HEK293 (cell line): ENCODE measurements around the gene KDM4C.

Experiments used
- CTCF ChIA-PET: fragments of 350-600 bp; formaldehyde crosslinking; extraction: SDS; loops from one replicate; lab custom pipeline; 2021; ENCODE audit warnings: antibody characterized with exemption; lab: Yijun Ruan, JAX
- POLR2A ChIA-PET: fragments of 300-600 bp; formaldehyde crosslinking; extraction: SDS; loops from one replicate; lab custom pipeline; 2020; ENCODE audit warnings: antibody characterized with exemption, inconsistent platforms; lab: Yijun Ruan, JAX
- H3K27ac ChIP-seq: fragments of 200-500 bp; sonication (Bioruptor generic); 2 replicates; pipeline ENCODE4 v1.5.1; 2014; ENCODE audit warnings: low read depth, low read length, control low read depth, inconsistent platforms; ENCODE audit errors: extremely low read depth
- H3K36me3 ChIP-seq, 2 experiments: fragments of 200-500 bp in 1 of 2; sonication (Bioruptor generic) in 1 of 2; 1 replicate in 1 of 2; 2 replicates in 1 of 2; pipeline ENCODE4 v1.5.1; 2014 to 2017; ENCODE audit warnings: inconsistent platforms in 2 of 2, low read length in 2 of 2; ENCODE audit not compliant: control insufficient read depth in 2 of 2, insufficient read depth in 1 of 2
- H3K4me1 ChIP-seq: fragments of 200-500 bp; sonication (Bioruptor generic); 2 replicates; pipeline ENCODE4 v1.5.1; 2014; ENCODE audit warnings: mild to moderate bottlenecking, low read length, inconsistent platforms; ENCODE audit not compliant: control insufficient read depth, insufficient read depth
- H3K4me3 ChIP-seq: 2 replicates; pipeline ENCODE4 v1.5.1; 2011; ENCODE audit warnings: low read depth, mild to moderate bottlenecking, control low read depth, low read length, moderate library complexity
- H3K9me3 ChIP-seq: fragments of 200-500 bp; sonication (Bioruptor generic); 2 replicates; pipeline ENCODE4 v1.5.1; 2014; ENCODE audit warnings: low read depth, low read length, inconsistent platforms; ENCODE audit not compliant: control insufficient read depth, insufficient read depth
- ATF2 ChIP-seq: fragments of 450-650 bp; formaldehyde crosslinking; IDR thresholded peaks from 2 replicates; pipeline ENCODE4 v1.5.1; 2016; ENCODE audit warnings: missing biosample characterization, missing genetic modification characterization, low read depth
- GLI2 ChIP-seq: fragments of 450-650 bp; formaldehyde crosslinking; IDR thresholded peaks from 2 replicates; pipeline ENCODE4; 2017; ENCODE audit warnings: missing biosample characterization, missing genetic modification characterization, low read depth, borderline replicate concordance
- KLF16 ChIP-seq: fragments of 450-650 bp; formaldehyde crosslinking; IDR thresholded peaks from 2 replicates; pipeline ENCODE4 v1.5.1; 2017; ENCODE audit warnings: missing biosample characterization, missing genetic modification characterization
- KLF7 ChIP-seq: fragments of 450-650 bp; formaldehyde crosslinking; IDR thresholded peaks from 2 replicates; pipeline ENCODE4 v1.5.1; 2016; ENCODE audit warnings: missing biosample characterization, missing genetic modification characterization, borderline replicate concordance
- SP3 ChIP-seq: fragments of 450-650 bp; formaldehyde crosslinking; IDR thresholded peaks from 2 replicates; pipeline ENCODE4 v1.5.1; 2016; ENCODE audit warnings: missing biosample characterization, missing genetic modification characterization
- ZFP37 ChIP-seq: fragments of 450-650 bp; formaldehyde crosslinking; IDR thresholded peaks from 2 replicates; pipeline ENCODE4 v1.5.1; 2016; ENCODE audit warnings: missing biosample characterization, missing genetic modification characterization
- ZIC2 ChIP-seq: fragments of 450-650 bp; formaldehyde crosslinking; IDR thresholded peaks from 2 replicates; pipeline ENCODE4 v1.5.1; 2016; ENCODE audit warnings: missing biosample characterization, missing genetic modification characterization
- ZNF10 ChIP-seq: fragments of 450-650 bp; formaldehyde crosslinking; IDR thresholded peaks from 2 replicates; pipeline ENCODE4 v1.5.1; 2017; ENCODE audit warnings: missing biosample characterization, missing genetic modification characterization
- ZNF174 ChIP-seq: fragments of 450-650 bp; formaldehyde crosslinking; IDR thresholded peaks from 2 replicates; pipeline ENCODE4 v1.5.0; 2017; ENCODE audit warnings: missing biosample characterization, mild to moderate bottlenecking, missing genetic modification characterization
- ZNF221 ChIP-seq: fragments of 450-650 bp; formaldehyde crosslinking; IDR thresholded peaks from 2 replicates; pipeline ENCODE4 v1.5.1; 2017; ENCODE audit warnings: missing biosample characterization, missing genetic modification characterization, borderline replicate concordance
- ZNF248 ChIP-seq: fragments of 450-650 bp; formaldehyde crosslinking; IDR thresholded peaks from 2 replicates; pipeline ENCODE4 v1.5.1; 2017; ENCODE audit warnings: missing biosample characterization, missing genetic modification characterization
- ZNF311 ChIP-seq: fragments of 450-650 bp; formaldehyde crosslinking; IDR thresholded peaks from 2 replicates; pipeline ENCODE4 v1.5.1; 2017; ENCODE audit warnings: missing biosample characterization, missing genetic modification characterization, borderline replicate concordance
- ZNF366 ChIP-seq: fragments of 450-650 bp; formaldehyde crosslinking; conservative IDR thresholded peaks from 2 replicates; pipeline ENCODE4 v1.5.1; 2016; ENCODE audit warnings: missing biosample characterization, missing genetic modification characterization
- ZNF426 ChIP-seq: fragments of 450-650 bp; formaldehyde crosslinking; IDR thresholded peaks from 2 replicates; pipeline ENCODE4 v1.5.1; 2017; ENCODE audit warnings: missing biosample characterization, missing genetic modification characterization, mild to moderate bottlenecking, inconsistent platforms, moderate library complexity
- ZNF488 ChIP-seq: fragments of 450-650 bp; formaldehyde crosslinking; IDR thresholded peaks from 2 replicates; pipeline ENCODE4 v1.5.1; 2016; ENCODE audit warnings: missing biosample characterization, missing genetic modification characterization
- ZNF510 ChIP-seq: fragments of 450-650 bp; formaldehyde crosslinking; IDR thresholded peaks from 2 replicates; pipeline ENCODE4 v1.5.1; 2018; ENCODE audit warnings: mild to moderate bottlenecking, missing genetic modification characterization, missing biosample characterization; ENCODE audit not compliant: insufficient replicate concordance
- ZNF544 ChIP-seq: fragments of 450-650 bp; formaldehyde crosslinking; IDR thresholded peaks from 2 replicates; pipeline ENCODE4 v1.5.0; 2017; ENCODE audit warnings: missing biosample characterization, missing genetic modification characterization
- ZNF558 ChIP-seq: fragments of 450-650 bp; formaldehyde crosslinking; IDR thresholded peaks from 2 replicates; pipeline ENCODE4 v1.5.1; 2016; ENCODE audit warnings: missing biosample characterization, missing genetic modification characterization
- ZNF580 ChIP-seq: fragments of 450-650 bp; formaldehyde crosslinking; IDR thresholded peaks from 2 replicates; pipeline ENCODE4 v1.5.1; 2016; ENCODE audit warnings: missing biosample characterization, missing genetic modification characterization
- ZNF623 ChIP-seq: fragments of 450-650 bp; formaldehyde crosslinking; IDR thresholded peaks from 2 replicates; pipeline ENCODE4 v1.5.1; 2016; ENCODE audit warnings: missing biosample characterization, missing genetic modification characterization
- ZNF660 ChIP-seq: fragments of 450-650 bp; IDR thresholded peaks from 2 replicates; pipeline ENCODE4 v1.5.1; 2018; ENCODE audit warnings: missing biosample characterization, mild to moderate bottlenecking, missing genetic modification characterization
- ZNF701 ChIP-seq: fragments of 450-650 bp; formaldehyde crosslinking; IDR thresholded peaks from 2 replicates; pipeline ENCODE4 v1.5.1; 2016; ENCODE audit warnings: missing biosample characterization, missing genetic modification characterization
- ZNF791 ChIP-seq: fragments of 450-650 bp; formaldehyde crosslinking; IDR thresholded peaks from 2 replicates; pipeline ENCODE4 v1.5.1; 2016; ENCODE audit warnings: missing biosample characterization, missing genetic modification characterization
- ZNF843 ChIP-seq: fragments of 450-650 bp; formaldehyde crosslinking; IDR thresholded peaks from 2 replicates; pipeline ENCODE4 v1.5.1; 2016; ENCODE audit warnings: missing biosample characterization, missing genetic modification characterization
- ZSCAN5A ChIP-seq: fragments of 450-650 bp; formaldehyde crosslinking; IDR thresholded peaks from 2 replicates; pipeline ENCODE4 v1.5.1; 2016; ENCODE audit warnings: missing biosample characterization, missing genetic modification characterization

The KDM4C gene

GRCh38 chr9:6921315-6921714, 163.5 kb downstream of the KDM4C start:
- ChIA-PET CTCF (interaction anchor here (0.8 kb wide), 1 partner anchor 12 kb away, joined by 10 read pairs; no protein-coding TSS in a partner anchor), POLR2A (interaction anchor here (1.3 kb wide), 1 partner anchor 10 kb away, joined by 3 read pairs; no protein-coding TSS in a partner anchor)
- Histone ChIP-seq H3K36me3 (no peaks in the 10 kb centered on the region), H3K27ac (no peak overlapping the region), H3K4me1 (no peaks in the 10 kb centered on the region), H3K4me3 (no peak overlapping the region), H3K9me3 (no peaks in the 10 kb centered on the region)
- TF ChIP-seq ZNF510 (tag by site-specific recombination), result no peak
- TF ChIP-seq ZNF701 (tag by site-specific recombination), result no peak
- no peak for TF ChIP-seq SP3 (tag by site-specific recombination)
- TF ChIP-seq ZNF580 (tag by site-specific recombination), result no peak
- no peak for TF ChIP-seq ZIC2 (tag by site-specific recombination)
- TF ChIP-seq ZNF544 (tag by site-specific recombination), result no peak
- TF ChIP-seq GLI2 (tag by site-specific recombination), result no peak
- TF ChIP-seq ZNF366 (tag by site-specific recombination), result no peak
- TF ChIP-seq ZNF426 (tag by site-specific recombination), result no peak
- TF ChIP-seq ATF2 (tag by site-specific recombination), result no peak
- TF ChIP-seq ZNF843 (tag by site-specific recombination), result no peak
- TF ChIP-seq ZNF221, result no peak
- no peak for TF ChIP-seq ZNF623 (tag by site-specific recombination)
- no peak for TF ChIP-seq ZNF488 (tag by site-specific recombination)
- no peak for TF ChIP-seq ZNF10
- TF ChIP-seq KLF7 (tag by site-specific recombination), result no peak

- ChIA-PET CTCF (no interaction called here), POLR2A (no interaction called here)
- Histone ChIP-seq H3K4me3 (no peak overlapping the region), H3K36me3 (no peaks in the 10 kb centered on the region), H3K27ac (no peak overlapping the region), H3K4me1 (no peaks in the 10 kb centered on the region), H3K9me3 (no peaks in the 10 kb centered on the region)
- TF ChIP-seq ZFP37 (tag by site-specific recombination) (no peak), ZNF311 (tag by site-specific recombination) (no peak), ZNF558 (tag by site-specific recombination) (no peak), ZNF174 (tag by site-specific recombination) (no peak), ZNF791 (tag by site-specific recombination) (no peak), KLF16 (tag by site-specific recombination) (no peak), ZNF221 (no peak), ZSCAN5A (tag by site-specific recombination) (no peak), ZNF660 (tag by site-specific recombination) (no peak), ZNF248 (no peak)
These were observed 164.4 kb downstream of the KDM4C start for GRCh38 chr9:6922124-6922676.
